Cardiac atrium fibroblast (primary cell): ENCODE measurements around the gene CXCL16. TPM values are rescaled to one million over a fixed set of nuclear protein-coding genes. Genes with fewer than 3 reads are reported as not detected.

Source experiments
- total RNA-seq: library from RNA; depleted of rRNA; stranded (reverse); fragments of >200 nt; gene quantifications from 2 replicates; pipeline ENCODE4 v1.2.3, GENCODE V29; 2015

The CXCL16 gene, protein sequence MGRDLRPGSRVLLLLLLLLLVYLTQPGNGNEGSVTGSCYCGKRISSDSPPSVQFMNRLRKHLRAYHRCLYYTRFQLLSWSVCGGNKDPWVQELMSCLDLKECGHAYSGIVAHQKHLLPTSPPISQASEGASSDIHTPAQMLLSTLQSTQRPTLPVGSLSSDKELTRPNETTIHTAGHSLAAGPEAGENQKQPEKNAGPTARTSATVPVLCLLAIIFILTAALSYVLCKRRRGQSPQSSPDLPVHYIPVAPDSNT
- 1.6 and 6.8 TPM in 2 replicates for total RNA-seq

DNA sequence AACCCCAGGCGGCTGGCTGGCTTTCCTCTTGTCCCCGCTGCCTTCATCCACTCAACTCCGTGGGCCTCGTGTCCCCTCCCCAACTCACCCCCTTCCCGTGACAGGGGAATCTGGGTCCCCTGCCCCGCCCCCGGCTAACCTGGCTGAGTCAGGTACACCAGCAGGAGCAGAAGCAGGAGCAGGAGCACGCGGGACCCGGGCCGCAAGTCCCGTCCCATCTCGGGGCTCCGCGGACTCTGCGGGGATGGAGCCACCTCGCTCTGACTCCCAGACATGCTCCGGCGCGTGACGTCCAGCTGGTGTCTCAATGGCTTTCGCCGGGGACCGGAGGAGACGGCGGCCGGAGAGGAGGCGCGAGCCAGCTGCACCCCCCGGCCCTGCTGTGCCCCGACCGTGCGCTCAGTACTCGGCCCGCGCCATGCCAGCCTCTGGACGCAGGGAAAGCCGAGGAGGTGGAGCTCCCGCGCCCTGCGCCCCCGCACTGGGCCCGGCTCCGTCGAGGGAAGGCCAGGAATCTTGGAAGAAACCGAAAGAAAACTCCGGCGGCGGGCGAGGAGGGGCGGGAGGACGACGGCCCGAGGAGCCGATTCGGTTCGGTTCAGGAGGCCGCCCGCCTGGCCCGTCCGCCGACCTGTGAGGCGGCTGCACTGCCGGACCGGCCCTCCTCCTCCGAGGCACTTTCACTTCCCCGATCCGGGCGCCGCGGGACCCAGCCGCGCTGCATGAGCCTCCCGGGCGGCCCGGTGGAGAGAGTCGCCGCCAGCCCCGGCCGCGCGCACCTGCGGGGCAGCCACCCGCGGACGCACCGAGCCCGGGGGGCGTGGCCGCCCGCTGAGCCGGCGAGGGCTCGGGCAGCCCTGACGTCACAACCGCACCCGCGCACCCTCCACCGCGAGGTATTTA is at the start of gene CXCL16, which contains the start of gene ZMYND15:
Gene CXCL16 (minus strand): TSS at position 807 of the 903 bp plus-strand sequence. CDS start 589 bp downstream, at position 218.
Gene ZMYND15 (plus strand): TSS at position 712 of the 903 bp plus-strand sequence. CDS start 716 bp downstream, outside the sequence.

DNA sequence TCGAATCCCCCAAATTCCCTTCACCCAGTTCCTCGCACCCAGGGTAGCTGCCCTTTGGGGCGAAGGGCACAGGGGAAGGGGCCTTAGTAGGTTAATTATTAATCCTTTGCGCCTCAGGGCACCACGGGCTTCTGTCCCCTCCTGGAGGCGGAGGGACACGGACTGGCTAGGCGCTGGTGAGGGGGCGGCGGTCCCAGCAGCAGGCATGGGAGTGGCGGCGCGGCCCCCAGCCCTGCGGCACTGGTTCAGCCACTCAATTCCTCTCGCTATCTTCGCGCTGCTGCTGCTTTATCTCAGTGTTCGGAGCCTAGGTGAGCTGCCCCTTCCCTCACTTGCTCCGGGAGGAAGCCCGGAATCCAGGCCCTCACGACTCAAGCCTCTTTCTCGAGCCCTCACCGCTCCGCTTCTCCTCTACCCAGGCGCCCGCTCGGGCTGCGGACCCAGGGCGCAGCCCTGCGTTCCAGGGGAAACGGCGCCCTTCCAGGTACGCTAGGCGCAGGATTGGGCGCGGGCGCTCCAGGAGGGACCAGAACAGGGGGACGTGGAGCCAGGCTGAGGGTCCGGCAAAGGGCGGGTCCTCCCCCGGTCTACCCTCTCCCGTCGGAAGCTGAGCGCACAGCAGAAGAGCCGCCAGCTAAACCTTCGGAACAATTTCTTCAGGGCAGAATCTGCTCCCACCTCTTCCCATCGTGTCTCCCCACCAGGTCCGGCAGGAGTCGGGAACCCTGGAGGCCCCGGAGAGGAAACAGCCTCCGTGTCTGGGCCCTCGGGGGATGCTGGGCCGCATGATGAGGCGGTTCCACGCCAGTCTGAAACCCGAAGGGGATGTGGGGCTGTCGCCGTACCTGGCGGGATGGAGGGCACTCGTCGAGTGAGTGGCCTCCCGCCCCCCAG is 49.3 kb upstream of the CXCL16 start, which contains the start of gene GLTPD2:
Gene GLTPD2 (plus strand): TSS at position 158 of the 894 bp plus-strand sequence. CDS start 48 bp downstream, at position 206.

DNA sequence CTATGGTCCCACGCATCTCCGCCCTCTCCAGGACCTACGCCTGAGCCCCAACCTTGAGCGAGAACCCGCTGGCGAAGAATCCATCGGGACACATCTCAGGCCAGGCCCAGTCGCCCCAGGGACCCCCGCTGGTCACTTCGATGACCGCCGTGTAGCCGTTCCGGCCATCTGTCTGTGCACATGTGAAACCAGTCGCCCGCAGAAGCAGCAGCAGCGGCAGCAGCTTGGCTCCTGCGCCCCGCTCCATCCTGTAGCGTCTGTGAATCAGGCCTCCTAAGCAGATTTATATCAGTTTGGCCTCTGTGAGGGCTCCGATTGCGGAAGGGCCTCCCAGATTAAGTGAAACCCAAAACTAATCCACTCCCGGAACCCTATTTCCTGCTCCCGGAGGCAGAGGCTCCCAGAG is 46.4 kb upstream of the CXCL16 start, which contains the start of gene VMO1:
Gene VMO1 (minus strand): TSS at position 259 of the 406 bp plus-strand sequence. CDS start 12 bp downstream, at position 247.

DNA sequence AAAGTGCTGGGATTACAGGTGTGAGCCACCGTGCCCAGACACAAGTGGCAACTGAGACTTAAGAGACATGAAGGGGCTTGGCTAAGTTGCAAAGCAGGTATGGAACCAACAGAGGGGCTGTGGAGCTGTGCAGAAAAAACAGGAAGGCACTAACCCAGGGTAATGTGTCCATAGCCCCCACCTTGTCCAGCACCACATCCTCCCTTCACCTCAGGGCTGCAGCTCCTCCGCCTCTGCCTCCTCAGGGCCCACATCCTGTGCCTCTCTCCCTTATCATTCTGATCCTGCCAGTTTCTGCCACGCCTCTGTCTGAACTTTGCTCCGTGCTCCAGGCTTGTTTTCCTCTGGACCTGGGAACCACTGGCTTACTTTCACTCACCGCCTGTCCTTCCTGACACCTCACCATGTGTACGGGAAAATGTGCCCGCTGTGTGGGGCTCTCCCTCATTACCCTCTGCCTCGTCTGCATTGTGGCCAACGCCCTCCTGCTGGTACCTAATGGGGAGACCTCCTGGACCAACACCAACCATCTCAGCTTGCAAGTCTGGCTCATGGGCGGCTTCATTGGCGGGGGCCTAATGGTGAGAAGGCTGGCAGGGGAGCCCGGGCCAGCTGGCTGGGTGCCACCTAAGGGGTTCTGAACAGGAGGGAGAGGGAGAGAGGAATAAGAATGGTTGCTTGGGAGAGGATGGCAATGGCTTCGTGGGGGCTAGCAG is 31.9 kb upstream of the CXCL16 start, which contains the start of gene TM4SF5:
Gene TM4SF5 (plus strand): TSS at position 368 of the 716 bp plus-strand sequence. CDS start 37 bp downstream, at position 405.

DNA sequence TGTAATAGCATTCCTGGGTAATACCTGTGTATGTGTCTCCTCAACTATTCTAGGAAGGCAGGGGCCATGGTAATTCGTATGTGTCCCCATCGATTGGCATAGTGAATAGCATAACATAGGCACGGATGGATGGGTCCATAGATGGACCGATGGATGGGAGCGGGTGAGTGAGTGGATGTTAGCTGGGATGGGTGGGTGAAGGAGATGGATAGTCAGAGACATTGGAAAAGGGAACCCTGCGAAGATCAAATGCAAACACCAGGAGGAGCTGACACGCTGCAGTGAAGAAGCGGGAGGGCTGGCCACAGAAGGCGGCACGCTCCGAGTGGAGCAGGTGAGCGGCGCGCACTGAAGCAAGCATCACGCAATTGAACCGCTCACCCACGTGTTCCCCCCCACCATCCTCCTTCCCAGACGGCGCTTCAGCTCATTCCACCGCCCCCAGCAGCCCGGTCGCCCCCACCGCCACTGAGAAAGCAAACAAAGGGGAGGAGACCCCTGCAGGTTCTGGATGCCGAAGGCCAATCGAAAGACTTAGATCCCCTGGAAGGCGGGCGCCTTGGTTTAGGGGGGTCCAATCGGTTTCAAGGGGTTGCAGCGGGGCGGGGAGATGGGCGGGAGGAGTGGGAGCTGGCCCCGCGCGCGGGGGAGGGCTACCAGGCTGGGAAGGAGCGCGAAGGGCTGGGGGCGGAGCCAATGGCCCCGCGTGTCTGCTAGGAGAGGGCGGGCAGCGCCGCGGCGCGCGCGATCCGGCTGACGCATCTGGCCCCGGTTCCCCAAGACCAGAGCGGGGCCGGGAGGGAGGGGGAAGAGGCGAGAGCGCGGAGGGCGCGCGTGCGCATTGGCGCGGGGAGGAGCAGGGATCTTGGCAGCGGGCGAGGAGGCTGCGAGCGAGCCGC is 29.7 kb downstream of the CXCL16 start, which contains the start of gene ARRB2:
Gene ARRB2 (plus strand): TSS at position 839 of the 899 bp plus-strand sequence. CDS start 90 bp downstream, outside the sequence.

Other genes with a start within 250 kb of the CXCL16 start
- 0.18 and 2.9 TPM in 2 replicates for gene SPNS2, start 241.0 kb downstream of the CXCL16 start, total RNA-seq
- gene MYBBP1A, start 184.5 kb downstream of the CXCL16 start, total RNA-seq = 63.2 and 72.3 TPM in 2 replicates
- gene GGT6, start 179.4 kb downstream of the CXCL16 start, total RNA-seq = not detected in 2 replicates
- gene SMTNL2, start 155.4 kb downstream of the CXCL16 start, total RNA-seq = not detected in 2 replicates
- gene ALOX15, start 98.2 kb downstream of the CXCL16 start, total RNA-seq = not detected in 2 replicates
- gene PELP1, start 35.8 kb downstream of the CXCL16 start, total RNA-seq = 18.3 and 31.6 TPM in 2 replicates
- gene ARRB2, start 29.3 kb downstream of the CXCL16 start, total RNA-seq = 3.9 and 4.3 TPM in 2 replicates
- 8.4 and 17.5 TPM in 2 replicates for gene MED11, start 8.5 kb downstream of the CXCL16 start, total RNA-seq
- gene ZMYND15, start 95 bp downstream of the CXCL16 start, total RNA-seq = 0.16 TPM in 1 of 2 replicates, not detected in the other
- not detected in 2 replicates for gene TM4SF5, start 32.0 kb upstream of the CXCL16 start, total RNA-seq
- 0.18 TPM in 1 of 2 replicates, not detected in the other for gene VMO1, start 46.4 kb upstream of the CXCL16 start, total RNA-seq
- not detected in 2 replicates for gene GLTPD2, start 49.0 kb upstream of the CXCL16 start, total RNA-seq
- gene PSMB6, start 56.2 kb upstream of the CXCL16 start, total RNA-seq = 159 and 177 TPM in 2 replicates
- 13.9 and 19.5 TPM in 2 replicates for gene PLD2, start 67.2 kb upstream of the CXCL16 start, total RNA-seq
- 23.8 TPM in 2 replicates for gene MINK1, start 93.4 kb upstream of the CXCL16 start, total RNA-seq
- 4.9 and 8.9 TPM in 2 replicates for gene C17orf107, start 159.6 kb upstream of the CXCL16 start, total RNA-seq
- 0.72 and 0.81 TPM in 2 replicates for gene CHRNE, start 163.2 kb upstream of the CXCL16 start, total RNA-seq
- not detected in 2 replicates for gene GP1BA, start 192.3 kb upstream of the CXCL16 start, total RNA-seq
- gene SLC25A11, start 200.1 kb upstream of the CXCL16 start, total RNA-seq = 37.5 and 40.3 TPM in 2 replicates
- gene RNF167, start 200.3 kb upstream of the CXCL16 start, total RNA-seq = 53.0 and 53.6 TPM in 2 replicates
- gene PFN1, start 208.6 kb upstream of the CXCL16 start, total RNA-seq = 672 and 1,023 TPM in 2 replicates
- 1.3 TPM in 1 of 2 replicates, not detected in the other for gene ENO3, start 211.2 kb upstream of the CXCL16 start, total RNA-seq
- gene SPAG7, start 227.9 kb upstream of the CXCL16 start, total RNA-seq = 43.7 and 50.1 TPM in 2 replicates
- gene CAMTA2, start 247.7 kb upstream of the CXCL16 start, total RNA-seq = 17.5 and 21.7 TPM in 2 replicates